Head of caudate nucleus (tissue), 42 donors: ENCODE measurements around the gene CYTIP.

ENCODE experiments used
- DNase-seq, 42 donors: peaks; one replicate each; pipeline versions ENCODE4 v3.0.0 to v3.0.0-alpha.2; 2020 to 2021; ENCODE audit warnings: mixed read lengths in 7 of 42
- intact Hi-C: fragments of 100-400 bp; cut with DNase I; formaldehyde crosslinking; loops from one replicate; pipeline ENCODE4 v1.15.0; 2022

CYTIP gene

GRCh38 chr2:157468931-157469708 is 25.2 kb upstream of the CYTIP start:
- intact Hi-C loops = no loop called here
- no peak for DNase-seq

- intact Hi-C loops = no loop called here
- no peak for DNase-seq
Observed at GRCh38 chr2:157466764-157467163, 22.9 kb upstream of the CYTIP start.

GRCh38 chr2:157465554-157465953 is 21.7 kb upstream of the CYTIP start:
- intact Hi-C loops = no loop called here
- no peak for DNase-seq

- no peak for DNase-seq
- intact Hi-C loops = no loop called here
Observed at GRCh38 chr2:157463002-157463401, 19.1 kb upstream of the CYTIP start.

- DNase-seq = no peak
- intact Hi-C loops = no loop called here
Observed at GRCh38 chr2:157460897-157461296, 17.0 kb upstream of the CYTIP start.

GRCh38 chr2:157460384-157460837 is 16.5 kb upstream of the CYTIP start:
- no peak for DNase-seq
- intact Hi-C loops = no loop called here

- DNase-seq = no peak
- intact Hi-C loops = no loop called here
Observed at GRCh38 chr2:157459486-157459885, 15.6 kb upstream of the CYTIP start.

- intact Hi-C loops = no loop called here
- DNase-seq = no peak
Observed at GRCh38 chr2:157447741-157448140, 3.9 kb upstream of the CYTIP start.

GRCh38 chr2:157447031-157447430 is 3.1 kb upstream of the CYTIP start:
- intact Hi-C loops = no loop called here
- no peak for DNase-seq

- intact Hi-C loops = no loop called here
- no peak for DNase-seq
Observed at GRCh38 chr2:157444641-157445040, 752 bp upstream of the CYTIP start.

- no peak for DNase-seq
- intact Hi-C loops = no loop called here
Observed at GRCh38 chr2:157443090-157443489, 799 bp downstream of the CYTIP start.

- DNase-seq = no peak
- intact Hi-C loops = no loop called here
Observed at GRCh38 chr2:157442636-157443035, 1.3 kb downstream of the CYTIP start.

- intact Hi-C loops = no loop called here
- DNase-seq = no peak
Observed at GRCh38 chr2:157442191-157442590, 1.7 kb downstream of the CYTIP start.

- intact Hi-C loops = no loop called here
- DNase-seq = no peak
Observed at GRCh38 chr2:157441072-157441454, 2.8 kb downstream of the CYTIP start.

- intact Hi-C loops = no loop called here
- DNase-seq = no peak
Observed at GRCh38 chr2:157440404-157441071, 3.4 kb downstream of the CYTIP start.

GRCh38 chr2:157439824-157440186 is 4.1 kb downstream of the CYTIP start:
- intact Hi-C loops = no loop called here
- DNase-seq = no peak

GRCh38 chr2:157438863-157439823 is 4.7 kb downstream of the CYTIP start:
- intact Hi-C loops = no loop called here
- no peak for DNase-seq

- intact Hi-C loops = no loop called here
- no peak for DNase-seq
Observed at GRCh38 chr2:157433394-157433793, 10.5 kb downstream of the CYTIP start.

- DNase-seq = no peak
- intact Hi-C loops = no loop called here
Observed at GRCh38 chr2:157432475-157433106, 11.3 kb downstream of the CYTIP start.
